NCI-H2081 treated with DMSO at 0.1 percent for 48 hours (cell line): ENCODE measurements around the gene DOCK1.

Experiments used
- DNase-seq: peaks from one replicate; lab custom pipeline; 2025; lab: John Stamatoyannopoulos, UW

DOCK1 gene

DNA sequence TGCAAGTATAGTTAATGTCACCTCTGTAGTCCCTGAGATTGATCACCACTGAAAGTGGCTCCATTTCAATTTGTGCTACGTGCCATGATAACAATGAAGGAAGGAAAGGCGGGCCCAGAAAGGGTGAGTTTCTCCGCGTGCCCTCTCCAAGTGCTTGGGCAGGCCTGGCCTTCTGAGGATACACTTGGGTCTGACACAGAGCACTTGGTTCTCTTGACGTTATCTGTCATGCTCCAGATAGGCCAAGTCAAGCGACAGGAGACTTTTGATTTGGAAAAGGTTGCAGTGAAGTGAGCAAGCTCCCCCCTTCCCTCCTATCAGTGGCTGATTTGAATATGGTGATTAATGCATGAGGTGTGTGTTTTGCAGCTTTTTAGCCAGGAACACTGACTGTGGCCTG lies 452.0 kb downstream of the DOCK1 start:
- DNase-seq: no peak

DNA sequence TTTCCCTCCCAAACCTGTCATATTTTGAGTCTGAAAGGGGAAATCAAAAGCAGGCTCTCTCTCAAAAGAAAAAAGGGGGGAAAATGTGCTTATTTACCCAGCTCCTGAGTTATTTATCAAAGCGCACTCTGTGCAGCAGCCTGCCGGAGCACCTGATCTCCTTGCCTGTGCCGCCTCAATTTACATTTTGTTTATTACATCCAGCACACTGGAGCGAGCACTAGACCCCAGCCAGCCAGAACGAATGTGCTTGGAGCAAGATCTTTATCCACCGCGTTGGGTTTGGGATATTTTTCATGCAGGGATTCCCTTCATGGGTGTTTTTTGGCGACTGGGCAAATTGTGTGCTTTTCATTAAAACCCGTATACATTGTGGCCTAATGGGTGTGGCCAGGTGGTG lies 453.1 kb downstream of the DOCK1 start:
- DNase-seq: no peak

DNA sequence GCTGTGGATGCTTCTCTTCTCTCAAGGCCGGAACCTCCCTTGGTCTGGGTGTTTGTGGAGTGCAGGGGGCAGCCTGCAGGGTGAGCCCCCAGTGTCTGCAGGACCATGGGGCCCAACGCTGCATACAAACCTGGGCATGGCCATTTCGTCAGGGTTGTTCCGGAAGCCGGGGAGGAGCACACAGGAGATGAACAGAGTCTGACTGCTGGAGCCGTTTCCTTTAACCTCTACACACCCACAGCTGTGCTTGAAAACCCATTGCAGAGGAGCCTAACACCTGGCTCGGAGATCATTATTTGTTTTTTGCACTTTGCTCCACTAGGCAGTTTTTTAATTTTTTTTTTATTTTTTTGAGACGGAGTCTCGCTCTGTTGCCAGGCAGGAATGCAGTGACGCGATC lies 458.8 kb downstream of the DOCK1 start:
- DNase-seq: no peak

DNA sequence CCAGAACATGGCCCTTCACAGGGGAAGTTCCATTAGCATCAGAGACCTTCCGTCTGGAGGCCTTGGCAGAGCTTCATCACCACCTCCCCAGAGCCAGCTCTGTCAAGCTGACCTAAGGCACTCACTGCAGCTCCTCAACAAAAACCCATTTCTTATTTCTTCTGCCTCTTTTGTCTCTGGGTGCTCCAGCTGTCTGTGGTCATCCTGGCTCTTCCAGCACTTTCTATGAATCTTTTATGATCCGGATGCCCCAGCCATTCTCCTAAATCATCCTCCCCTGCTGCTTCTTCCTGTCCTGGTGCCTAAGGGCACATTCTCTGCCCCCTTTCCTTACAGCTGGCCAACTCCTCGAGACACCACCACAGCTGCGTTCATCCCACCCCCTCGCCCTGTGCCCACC lies 462.9 kb downstream of the DOCK1 start:
- DNase-seq: no peak

DNA sequence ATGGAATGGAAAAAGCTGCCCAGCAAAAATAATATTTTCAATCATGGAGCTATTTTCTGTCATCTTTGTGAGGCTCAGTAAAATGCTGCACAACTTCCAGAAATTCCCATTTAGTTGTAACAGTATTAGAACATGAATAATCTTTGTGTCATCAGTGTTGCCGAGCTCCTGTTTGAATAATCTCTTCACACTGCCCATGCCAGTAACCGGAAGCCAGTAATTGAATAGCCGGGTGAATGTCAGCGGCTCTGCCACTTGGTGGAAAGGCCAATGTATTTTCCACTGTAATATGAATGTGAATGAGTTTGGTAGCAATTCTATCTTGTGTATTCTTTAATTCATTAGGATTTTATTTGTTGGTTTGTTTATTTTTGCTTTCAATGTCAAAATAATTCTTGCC lies 463.7 kb downstream of the DOCK1 start:
- no peak for DNase-seq

DNA sequence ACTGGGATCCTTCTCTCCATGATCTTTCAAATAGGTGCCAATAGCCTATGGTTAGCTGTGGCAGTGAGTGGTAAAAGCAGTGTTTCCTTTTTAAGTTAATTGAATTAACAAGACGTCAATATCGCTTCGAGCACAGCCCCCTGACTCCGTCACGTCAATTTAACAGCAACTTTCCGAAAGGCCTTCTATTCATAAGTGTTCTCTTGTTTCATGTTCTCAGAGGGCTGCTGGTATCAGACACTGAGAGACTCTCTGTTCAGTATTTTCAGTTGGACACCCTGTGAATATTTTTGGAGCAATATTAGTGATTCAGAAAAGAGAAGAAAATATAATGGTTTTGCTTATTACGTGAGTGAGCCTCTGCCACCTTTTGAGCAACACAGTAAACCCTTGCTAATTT lies 465.4 kb downstream of the DOCK1 start:
- DNase-seq: no peak

DNA sequence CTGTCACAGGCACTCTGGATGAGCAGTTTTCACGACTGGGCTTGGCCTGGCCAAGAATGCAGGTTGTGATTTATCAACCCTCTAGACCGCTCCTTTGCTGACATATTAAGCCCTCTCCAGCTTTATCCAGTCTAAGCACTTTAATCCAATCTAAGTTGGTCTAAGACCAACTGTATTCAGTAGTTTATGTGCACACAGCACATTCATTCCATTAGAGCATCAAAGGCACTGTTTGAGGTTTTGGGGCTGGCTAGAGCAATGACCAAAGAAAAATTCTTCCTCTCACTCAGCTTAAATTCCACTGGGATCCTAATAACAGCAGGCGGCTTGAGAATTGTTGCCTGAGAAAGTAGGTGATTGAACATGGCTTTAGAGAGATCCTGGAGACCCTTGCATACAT lies 467.1 kb downstream of the DOCK1 start:
- no peak for DNase-seq

DNA sequence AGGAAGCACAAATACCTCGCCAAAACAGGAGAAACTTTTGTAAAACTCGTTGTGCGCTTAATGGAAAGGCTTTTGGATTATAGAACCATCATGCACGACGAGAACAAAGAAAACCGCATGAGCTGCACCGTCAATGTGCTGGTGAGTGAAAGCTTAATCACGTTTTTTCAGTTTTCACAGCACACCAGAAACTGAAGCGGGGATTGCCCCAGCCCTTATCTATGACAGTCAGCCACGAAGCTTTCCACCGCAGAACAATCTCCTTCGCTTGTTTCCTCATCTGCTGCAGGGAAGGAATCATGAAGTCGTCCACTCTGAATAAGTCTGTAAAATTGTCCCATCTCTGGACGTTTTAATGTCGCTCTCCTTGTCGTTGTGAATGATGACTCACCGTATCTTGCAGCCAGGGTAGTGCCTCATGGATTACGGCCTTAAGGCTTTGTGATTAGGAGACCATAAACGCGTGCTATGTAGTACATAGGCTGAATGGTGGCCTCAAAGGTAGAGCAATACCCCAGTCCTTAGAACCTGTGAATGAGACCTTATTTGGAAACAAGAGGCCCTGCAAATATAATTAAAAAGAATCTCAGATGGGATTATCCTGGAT lies 468.9 kb downstream of the DOCK1 start:
- no peak for DNase-seq

DNA sequence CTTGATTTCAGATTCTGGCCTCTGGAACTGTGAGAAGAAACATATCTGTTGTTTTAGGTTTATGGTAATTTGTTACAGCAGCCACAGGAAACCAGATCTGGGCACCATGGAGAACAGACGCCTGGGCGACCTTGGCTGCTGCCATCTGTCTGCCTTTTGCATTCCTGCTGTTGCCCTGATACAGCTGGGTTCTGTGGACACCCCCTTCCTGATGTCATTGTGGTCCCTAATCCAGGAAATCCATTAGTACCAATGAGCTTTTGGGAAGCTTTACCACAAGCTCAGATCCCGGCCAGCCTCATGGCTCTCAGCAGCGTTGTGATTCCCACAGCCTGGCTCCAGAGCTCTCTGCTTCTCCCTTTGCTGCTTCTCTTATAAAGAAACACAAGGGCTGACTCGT lies 469.7 kb downstream of the DOCK1 start:
- DNase-seq: no peak

DNA sequence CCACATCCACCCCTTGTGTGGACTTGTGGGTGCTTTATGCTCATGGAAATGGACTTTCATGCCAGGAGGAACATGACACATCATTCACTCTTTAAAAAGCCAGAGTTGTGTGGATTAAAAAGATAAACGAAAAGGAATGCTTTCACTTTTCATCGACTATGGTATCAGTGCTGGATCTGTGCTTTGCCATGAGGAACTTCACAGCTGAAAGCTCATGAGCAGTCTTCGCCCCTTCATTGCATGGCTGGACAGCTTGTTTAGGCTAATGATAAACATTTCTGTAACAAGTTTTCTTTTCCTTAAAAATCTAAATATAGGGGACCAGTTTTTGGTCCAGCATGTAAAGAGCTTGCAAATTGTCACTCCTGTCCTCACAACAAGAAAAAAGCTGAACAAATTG lies 470.2 kb downstream of the DOCK1 start:
- no peak for DNase-seq

DNA sequence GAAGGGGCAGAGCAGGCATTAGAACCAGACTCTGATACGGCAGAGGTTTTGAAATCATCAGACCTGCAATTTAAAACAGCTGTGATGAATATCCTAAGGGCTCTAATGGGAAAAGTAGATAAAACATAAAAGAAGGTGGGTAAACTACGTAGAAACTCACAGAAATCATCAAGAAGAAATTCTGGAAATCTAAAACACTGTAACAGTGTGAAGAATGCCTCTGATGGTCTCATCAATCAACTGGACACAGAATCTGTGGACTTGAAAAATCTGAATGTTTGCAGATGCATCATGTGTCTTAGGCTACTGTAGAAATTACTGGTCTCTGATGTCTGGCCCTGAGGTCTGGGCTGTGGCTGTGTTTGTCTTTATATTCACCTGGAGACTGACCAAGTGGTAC lies 470.8 kb downstream of the DOCK1 start:
- DNase-seq: no peak

DNA sequence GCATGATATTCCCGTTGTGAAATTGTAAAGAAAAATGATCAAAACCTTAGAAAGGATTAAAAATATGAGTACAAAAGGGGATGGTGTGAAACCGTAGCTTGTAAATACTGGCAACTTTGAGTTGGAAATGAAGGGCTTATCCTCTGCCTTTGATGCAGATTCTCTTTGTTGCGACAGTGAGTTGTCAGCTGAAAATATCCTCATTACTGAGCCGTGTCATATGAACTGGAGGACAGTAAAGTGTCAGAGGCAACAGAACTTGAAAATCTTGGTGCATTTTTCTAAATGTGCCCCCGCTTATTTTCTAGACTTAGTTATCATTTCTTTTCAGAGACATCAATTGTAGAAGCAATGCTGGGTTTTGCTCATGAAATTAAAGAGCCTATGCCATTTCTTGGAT lies 473.4 kb downstream of the DOCK1 start:
- DNase-seq: no peak

DNA sequence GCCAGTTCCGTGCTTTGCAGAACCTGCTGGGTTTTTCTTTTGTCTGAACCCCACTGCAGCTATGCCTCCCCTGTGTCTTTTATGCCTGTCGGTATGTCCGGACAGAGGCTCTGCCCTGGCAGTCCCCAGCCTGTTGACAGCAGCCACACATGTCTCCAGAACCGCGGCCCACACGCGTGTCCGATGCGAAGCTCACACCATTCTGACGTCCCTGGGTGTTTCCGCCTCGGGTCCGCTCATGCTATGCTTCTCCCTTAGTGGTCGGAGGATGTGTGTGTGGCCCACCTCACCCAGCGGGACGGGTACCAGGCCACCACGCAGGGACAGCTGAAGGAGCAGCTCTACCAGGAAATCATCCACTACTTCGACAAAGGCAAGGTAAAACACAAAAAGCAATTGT lies 479.3 kb downstream of the DOCK1 start:
- no peak for DNase-seq

DNA sequence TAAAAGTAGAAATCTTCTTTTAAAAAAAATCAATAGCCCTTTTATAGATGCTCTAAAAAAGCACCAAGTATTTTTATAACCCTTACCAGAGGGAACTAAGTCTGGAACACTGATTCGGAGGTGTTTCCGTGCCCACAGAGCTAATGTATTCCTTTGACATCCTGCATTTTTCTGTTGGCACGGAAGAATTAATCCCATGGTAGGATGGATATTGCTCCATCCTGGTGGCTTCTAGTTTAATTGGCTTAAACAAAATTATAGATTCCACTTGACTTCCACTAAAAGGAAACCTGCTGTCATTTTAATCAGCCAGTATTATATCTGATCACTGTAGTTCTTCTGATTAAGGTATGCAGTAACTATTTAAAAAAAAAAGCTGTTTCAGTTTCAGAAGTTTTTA lies 479.8 kb downstream of the DOCK1 start:
- no peak for DNase-seq

DNA sequence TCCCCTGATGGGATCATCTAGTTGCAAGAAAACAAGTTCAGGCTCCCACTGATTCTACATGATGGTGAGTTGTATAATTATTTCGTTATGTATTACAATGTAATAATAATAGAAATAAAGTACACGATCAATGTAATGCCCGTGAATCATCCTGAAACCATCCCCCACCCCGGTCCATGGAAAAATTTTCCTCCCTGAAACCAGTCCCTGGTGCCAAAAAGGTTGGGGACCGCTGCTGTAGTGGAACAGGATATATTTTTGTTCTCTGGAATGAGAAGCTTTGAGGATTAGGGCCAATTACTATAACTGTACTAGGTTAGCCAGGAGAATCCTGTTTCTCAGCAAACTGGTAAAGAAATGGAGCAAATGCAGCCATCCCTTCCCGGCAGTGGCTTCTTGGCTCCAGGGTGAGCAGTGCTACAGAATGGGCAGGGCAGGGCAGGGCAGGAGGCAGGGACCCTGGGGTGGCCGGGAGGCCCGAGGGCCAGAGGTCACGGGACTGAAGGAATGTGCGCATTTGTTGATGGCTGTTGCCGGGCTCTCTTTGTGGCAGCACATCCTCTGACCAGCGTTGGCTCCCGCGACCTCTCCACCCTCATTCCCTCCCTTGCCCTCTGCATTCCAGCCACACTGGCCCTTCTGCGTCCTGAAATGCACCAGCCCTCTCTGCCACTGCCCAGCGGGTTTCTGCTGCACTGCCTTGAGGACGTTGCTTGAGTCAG lies 481.5 kb downstream of the DOCK1 start:
- no peak for DNase-seq

DNA sequence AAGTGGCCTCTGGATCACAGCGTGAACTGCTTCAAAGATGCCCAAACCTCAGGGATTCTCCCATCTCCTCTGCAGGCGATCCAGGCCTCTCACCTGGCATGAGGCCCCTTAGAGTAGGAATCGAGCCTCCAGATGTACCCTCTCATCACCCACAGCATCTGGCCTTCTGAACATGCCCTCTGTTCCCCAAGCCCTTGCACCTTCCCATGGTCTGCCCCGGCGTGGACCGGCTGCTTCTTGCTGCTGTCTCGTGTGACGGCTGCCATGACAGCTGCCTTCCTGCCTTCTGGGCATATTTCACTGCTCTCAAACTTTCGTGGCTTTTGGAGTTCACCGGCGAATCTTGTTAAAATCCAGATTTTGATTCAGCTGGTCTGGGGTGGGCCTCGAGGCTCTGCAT lies 486.6 kb downstream of the DOCK1 start:
- no peak for DNase-seq

DNA sequence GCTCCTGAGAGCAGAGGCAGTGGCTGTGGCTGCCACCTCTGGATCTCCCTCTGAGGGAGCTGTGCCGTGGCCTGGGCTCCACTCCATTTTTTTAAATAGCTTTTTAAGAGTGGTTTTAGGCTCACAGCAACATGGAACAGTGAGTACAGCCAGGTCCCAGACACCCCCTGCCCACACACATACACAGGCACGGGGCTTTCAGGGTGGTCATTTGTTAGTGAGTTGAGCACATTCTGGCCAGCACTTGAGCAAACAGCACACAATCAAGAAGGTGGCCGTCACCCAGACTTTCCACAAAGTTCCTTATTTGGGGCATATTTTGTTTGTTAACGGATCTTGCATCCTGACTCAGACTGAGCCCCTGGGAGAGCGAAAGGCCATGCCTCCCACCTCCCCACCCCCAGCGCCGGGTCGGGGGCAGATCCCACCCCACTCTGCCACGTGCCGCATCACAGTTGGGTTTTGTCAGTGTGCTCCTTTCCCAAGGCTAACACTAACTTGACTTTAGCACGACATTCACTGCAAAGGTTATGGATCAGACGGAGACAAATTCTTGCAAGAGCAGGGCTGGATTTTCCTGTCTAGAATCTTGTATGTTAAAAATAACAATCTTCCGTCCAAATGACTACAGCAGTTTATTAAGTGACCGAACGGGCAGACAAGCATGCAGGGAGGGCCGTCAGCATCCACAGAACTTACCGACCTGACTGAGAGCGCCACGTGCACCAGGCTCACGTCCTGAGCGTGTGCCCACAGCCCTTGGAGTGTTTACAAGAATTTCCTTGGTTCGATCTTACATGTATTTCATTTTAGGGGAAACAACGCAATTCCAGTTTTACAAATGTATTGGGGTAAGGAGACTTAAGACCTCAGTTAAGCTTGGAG lies 487.4 kb downstream of the DOCK1 start:
- DNase-seq: no peak

DNA sequence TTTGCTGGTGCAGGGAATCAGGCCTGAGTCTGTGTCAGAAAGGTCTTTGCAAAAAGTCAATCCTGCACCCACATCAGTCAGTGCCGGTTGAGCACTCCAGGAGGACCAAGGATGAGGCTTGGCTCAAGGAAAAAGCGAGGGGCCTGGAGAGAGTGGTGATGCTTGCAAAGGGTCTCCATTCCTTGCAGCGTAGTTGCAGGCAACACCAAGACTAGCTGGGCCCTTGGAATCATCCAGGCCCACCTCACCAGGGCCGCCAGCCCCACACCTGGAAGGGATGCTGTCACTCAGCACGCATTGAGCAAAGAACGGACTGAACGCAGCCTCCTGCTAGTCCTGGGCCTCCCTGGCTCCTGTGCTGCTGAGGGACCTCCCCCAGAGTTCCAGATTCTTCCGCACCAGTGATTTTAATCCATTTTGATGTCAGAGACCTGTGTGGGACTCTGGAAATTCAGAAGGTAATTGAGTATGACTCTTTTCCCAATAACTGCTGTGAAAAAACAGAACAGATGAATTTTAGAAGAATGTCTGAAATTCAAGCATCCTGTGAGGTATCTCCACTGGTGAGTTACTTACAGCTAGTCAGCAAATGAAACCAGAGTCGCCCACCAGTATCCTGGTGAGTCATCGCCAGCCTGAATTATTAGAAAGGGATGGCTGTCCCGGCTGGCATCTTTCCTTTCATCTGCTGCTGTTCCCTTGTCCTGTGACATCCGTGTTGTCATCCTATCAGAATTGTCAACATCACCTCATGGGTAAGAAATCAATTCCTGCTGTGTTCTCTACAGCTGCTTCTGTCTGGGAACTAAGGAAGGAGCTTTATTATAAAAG lies 493.1 kb downstream of the DOCK1 start:
- no peak for DNase-seq

DNA sequence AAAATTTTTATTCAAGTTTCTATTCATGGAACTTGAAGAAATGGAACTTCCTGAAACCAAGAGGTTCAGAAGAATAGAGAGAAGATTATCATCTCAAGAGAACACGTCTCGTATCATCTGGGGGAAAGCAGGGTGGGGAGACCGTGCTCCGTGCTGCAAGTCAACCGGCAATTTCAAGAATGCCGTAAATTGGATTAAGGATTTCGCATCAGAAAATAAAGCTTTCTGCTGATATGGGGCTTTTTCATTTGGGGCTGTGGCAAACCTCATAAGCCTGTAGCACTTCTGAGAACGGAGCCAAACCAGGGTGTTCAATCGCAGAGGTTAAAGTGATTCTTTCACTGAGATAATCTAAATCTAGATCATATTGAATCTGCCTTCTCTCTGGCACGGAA lies 493.7 kb downstream of the DOCK1 start:
- no peak for DNase-seq

DNA sequence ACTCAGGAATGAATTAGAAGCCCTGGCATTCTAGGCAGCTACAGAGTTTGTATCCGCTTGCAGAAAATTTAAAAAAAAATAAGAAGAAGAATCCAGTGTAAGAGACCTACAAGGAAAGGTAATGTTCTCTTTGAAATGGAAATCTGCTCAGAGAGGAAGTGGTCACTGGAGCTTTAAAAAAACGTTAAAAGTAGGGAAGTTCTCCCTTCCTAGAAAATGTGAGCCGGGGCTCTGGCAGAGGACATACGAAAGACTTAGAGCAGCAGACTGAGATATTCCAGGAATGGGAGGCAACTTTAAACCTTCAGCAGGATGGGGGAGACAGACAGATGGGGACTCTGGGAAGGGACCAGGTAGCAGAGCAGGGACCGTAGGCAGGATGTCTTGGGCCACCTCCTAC lies 494.4 kb downstream of the DOCK1 start:
- DNase-seq: no peak

DNA sequence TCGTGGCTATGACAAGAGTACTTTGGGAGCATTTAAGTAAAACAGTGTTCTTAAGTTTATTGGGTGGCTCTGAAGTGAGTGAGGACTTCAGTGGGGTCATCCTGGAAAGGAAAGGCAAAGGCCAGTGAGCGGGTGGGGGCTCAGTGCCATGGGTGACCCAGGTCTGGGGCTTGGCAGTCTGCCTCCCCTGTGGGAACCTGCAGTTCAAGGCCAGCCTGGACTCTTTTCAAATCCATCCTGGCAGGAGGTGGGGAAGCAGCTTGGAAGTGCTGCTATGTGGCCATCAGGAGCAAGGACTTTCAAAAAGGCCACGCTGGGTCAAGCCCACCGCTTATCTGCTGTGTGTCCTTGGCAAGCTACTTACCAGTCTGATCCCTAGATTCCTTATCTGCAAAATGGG lies 495.0 kb downstream of the DOCK1 start:
- DNase-seq: no peak
